HG03135 (cell line): ENCODE results near the gene IRF2.

Source experiments
- ATAC-seq: cut with Tn5 transposase; IDR thresholded peaks from one replicate; pipeline ENCODE4 v1.9.1; 2021; ENCODE audit warnings: mild to moderate bottlenecking, moderate library complexity; ENCODE audit not compliant: unreplicated experiment

IRF2 gene

DNA sequence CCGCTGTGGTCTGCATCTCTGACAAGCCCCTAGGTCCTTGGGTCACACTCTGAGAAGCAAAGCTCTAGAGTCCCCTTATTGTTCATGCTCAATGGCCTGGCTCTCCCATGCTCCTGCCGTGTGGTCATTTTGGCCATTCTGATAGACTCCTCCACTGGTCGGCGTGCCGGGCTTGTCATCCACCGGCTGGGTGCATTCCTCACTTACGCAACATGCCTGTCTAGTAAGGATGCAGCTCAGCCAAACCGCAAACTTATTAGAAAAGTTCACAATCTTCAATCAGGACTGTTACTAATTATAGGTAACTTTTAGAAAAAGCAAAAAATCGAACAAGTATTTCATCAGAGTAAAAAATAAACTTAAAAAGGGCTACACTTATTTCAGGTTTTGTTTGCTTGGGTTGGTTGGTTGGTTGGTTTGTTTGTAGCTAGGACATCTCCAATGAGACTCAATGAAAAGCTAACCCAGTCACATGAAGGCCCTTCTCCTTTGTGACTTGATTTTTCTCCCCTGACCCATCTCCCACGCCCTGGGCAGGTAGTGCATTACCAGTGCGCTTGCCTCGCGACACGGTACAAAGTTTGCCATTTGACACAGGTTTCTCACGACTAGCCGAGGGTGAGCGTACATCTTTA, 41.0 kb downstream of the IRF2 start:
- ATAC-seq: no peak

DNA sequence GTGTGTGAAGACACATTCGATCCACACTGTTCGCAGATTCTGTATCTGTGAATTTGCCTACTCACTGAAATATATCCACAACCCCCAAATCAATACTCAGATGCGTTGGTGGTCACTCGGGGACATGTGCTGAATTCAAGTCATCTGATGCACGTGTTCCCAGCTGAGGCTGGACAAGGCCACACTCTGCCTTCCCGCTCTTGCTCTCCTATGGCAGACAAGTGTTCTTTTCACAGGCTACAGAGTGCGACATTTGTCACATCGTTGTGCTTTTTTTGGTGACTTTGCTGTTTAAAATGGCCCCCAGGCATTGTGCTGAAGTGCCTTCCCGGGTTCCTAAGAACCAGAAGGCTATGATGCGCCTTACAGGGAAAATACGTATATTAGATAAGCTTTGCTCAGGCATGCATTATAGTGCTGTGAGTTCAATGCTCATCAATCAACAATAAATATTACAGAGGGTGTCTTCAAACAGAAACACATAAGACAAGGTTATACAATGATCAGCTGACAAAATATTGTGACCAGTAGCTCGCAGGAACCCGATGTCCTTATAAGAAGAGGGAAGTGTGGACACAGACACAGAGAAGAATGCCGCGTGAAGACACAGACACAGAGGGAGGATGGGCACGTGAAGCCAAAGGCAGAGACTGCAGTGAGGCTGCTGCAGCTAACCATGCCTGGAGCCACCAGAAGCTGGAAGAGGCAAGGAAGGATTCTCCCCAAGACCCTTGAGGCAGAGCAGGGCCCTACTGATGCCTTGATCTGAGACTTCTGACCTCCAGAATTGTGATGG, 42.0 kb downstream of the IRF2 start:
- ATAC-seq: no peak

DNA sequence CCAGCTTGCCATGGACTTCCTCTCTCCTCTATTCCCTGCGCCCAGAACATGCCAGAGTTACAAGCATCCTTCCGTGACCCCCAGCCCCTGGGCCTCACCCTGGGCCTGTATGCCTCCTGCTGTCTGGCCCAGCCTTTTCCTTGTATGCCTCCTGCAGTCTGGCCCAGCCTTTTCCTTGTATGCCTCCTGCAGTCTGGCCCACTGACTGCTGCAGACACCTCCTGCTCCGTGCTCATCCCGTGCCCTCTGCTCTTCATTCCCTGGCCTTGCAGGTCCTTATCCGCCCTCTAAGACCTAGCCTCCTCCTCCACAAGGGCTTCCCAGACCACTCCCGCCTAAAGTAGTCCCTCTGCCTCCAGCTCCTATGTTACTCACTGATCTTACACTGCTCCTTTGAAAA, 44.2 kb downstream of the IRF2 start:
- no peak for ATAC-seq

DNA sequence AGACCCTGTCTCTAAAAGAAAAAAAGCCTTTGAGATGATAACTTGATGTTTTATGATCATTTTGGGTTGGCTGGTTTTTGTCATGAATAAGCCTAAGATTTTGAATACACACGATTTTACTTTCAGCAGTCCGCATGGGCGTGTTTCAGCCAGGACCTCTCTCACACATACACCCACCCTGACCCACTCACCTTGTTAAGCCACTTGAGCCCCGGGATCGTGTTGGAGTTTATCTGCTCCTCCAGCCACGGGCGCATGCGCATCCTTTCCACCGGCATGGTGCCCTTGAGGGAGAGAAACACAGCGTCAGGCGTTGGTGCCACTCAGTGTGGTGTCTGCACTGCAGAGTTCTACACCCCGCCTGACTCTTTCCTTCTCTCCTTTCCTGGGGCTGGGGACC, 45.6 kb downstream of the IRF2 start:
- ATAC-seq: no peak

DNA sequence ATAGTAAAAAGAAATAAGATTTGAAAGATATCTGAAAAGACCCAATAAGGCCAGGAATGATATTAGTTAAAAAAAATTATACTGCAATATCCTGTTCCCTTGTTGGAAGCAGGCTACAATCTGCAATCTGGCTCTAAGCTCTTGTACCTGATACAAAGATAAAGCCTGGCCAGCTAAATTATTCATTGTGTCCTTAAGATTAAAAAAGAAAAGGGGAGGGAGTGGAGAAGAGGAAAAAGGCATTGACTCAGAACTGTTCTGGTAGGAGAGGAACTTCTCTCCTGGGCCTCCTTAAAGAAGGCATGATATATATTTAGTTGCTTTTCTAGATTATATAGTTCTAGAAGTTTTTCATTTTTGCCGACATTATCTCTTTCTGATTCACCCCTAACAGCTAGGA, 46.7 kb downstream of the IRF2 start:
- ATAC-seq: no peak

DNA sequence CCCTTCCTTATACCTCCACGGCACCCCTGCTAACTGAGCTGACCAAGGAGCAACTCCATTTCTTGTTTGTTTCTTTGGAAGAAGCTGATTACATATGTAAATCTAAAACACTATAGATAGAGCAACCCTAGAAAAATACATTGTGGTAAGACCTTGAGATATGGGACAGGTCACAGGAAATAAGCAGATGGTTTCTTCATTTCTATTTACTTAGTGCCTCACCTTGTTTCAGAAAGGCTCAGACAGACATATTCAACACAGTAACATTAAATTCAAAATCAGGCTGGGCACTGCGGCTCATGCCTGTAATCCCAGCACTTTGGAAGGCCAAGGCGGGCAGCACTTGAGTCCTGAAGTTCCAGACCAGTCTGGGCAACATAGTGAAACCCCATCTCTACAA, 47.3 kb downstream of the IRF2 start:
- no peak for ATAC-seq

DNA sequence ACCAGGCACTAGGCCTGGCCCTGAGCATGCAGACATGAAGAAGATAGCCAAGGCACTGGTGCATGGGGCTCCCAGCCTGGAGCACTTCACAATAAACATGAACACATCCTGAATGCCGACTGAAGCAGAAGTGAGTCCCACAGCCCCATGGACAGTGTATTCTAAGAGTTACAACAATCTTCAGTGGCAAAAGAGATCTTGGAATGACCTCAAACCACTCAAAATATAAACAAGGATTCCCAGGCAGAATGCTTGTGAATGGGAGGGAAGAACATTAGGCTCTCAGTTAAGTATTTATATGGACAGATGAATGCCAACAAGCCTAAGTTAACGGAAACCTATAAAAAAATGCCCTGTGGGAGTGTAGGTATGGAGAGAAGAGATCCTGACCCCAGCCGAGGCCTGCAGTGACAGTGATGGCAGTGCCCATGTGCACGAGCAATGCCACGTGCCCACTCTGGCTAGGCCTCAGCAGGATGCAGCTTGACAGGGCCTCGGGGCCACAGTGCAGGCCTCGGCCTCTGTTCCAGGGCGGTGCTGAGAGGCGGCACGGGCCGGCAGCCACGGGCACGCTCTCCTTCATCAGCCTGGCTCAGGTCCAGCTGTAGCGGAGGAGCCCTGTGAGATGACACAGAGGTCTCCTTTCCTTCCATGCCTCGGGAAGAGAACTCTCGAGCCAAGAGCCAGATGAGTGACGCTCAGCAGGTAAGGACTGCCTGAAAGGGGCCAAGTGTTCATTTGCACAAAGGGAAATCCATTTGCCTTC, 49.2 kb downstream of the IRF2 start:
- ATAC-seq: no peak

DNA sequence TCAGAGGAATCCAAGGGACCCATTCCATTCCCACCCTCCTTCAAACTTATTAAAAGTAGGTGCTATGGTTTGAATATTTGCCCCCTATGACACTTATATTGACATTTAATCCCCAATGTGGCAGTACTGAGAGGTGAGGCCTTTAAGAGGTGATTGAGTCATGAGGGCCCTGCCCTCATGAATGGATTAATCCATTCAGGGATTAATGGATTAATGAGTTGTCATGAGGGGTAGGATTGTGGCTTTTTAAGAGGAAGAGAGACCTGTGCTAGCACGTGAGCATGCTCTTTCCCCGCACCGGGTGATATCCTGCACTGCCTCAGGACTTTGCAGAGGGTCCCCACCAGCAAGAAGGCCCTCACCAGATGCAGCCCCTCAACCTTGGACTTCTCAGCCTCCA, 50.1 kb downstream of the IRF2 start:
- ATAC-seq: no peak

DNA sequence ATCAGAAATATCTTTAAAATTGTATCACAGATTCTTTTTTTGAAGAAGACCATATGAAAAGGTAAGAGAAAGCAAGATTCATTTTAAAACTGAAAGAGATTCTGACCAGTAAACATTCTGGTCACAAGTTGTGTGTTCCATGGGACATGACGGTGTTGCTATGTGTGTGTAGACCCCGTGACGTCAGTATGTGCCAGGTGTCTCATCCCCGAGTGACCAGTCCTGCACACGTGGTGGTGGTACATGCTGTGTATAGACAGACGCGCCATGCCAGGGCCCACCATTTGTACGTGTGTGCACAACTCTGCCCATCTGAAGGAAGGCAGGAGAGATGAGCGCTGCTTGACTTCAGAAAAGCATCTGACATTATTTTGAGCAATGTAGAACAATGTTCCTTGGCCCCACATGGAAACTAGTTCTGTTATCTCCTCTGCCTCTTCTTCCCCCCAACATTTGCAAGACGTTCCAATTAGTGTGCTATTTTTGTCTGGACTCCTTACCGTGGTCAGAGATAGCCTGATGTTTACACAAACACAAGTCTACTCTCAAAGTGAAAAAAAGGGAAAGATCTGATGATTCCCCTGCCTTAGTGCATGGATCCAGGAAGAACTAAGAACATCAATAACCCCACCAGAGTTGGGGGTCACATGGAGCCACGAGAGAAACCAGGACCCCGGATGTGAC, 51.2 kb downstream of the IRF2 start:
- no peak for ATAC-seq

DNA sequence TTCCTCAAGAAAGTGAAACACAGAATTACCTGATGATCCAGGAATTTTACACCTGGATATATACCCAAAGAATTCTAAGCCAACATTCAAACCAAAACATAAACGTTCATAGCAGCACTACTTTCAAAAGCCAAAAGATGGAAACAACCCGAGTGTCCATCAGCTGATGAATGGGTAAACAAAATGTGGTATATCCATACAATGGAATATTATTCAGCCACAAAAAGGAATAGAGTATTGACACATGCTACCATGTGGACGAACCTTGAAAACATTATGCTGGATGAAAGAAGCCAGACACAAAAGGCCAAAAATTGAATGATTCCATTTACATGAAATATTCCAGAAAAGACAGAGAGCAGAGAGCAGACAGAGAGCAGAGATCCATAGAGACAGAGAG, 52.0 kb downstream of the IRF2 start:
- ATAC-seq: no peak

DNA sequence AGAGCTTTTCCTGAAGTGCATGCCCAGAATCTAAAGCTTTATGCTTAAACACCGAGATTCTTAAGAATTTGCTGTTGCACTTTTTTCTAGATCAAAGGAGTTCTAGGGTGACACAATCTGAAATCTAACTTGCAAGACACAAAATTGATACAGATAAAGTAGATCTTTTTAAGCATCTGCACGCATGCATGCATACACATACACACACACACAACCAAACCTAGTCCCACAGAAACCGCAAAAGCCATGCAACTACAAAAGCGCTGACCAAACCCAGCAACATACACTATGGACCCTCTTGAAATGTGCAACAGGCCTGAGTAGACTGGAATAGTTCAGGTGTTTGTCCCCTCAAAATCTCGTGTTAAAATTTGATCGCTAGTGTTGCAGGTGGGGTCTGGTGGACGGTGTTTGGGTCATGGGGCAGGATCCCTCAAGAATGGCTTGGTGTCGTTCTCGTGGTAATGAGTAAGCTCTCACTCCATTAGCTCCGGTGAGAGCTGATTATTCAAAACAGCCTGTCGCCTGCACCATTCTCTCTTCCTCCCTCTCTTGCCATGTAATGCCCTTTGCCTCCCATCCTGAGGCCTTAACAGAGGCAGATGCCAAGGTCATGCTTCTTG, 52.7 kb downstream of the IRF2 start:
- no peak for ATAC-seq

DNA sequence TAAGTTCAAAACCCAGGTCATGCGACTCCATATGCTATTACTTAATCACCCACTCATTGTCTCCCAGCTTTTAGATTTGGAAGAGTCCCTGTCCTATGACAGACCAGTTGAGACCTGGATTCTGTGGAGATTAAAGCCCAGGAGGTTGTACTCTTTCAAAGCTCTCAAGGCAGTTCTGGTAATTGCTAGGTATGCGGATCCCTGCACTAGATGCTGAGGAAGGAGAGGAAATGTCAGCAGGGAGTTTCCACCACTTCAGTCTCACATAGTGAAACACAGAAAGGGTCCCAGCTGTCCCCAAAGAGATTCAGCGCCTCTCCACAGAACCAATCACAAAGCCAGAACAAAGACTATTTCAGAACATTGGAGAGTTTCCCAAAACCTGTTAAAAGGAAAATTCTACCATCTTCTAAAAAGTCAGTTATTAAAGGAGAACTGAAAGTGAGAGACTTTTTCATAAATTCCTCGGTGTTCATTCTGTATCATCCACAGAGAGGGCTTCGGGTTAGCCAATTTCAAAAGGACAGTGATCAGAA, 53.4 kb downstream of the IRF2 start:
- peak; percentile 50 for ATAC-seq

DNA sequence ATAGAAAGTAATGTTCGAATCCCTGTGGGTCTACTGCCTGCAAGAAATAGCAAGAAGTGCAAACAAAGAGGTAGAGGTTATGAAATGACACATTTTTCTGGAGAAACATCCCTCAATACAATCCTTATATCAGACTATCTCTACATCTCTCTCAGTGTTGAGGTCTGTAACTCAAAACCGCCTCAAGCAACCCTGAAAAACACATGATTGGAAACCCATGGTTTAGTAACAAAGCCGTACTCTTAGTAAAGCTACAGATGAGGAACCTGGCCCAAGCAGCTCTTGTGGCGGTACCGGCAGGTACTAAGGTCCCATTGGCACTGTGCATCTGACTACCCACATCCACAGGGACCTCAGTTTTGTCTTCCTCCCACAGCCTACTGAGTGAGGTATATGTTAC, 53.9 kb downstream of the IRF2 start:
- no peak for ATAC-seq

DNA sequence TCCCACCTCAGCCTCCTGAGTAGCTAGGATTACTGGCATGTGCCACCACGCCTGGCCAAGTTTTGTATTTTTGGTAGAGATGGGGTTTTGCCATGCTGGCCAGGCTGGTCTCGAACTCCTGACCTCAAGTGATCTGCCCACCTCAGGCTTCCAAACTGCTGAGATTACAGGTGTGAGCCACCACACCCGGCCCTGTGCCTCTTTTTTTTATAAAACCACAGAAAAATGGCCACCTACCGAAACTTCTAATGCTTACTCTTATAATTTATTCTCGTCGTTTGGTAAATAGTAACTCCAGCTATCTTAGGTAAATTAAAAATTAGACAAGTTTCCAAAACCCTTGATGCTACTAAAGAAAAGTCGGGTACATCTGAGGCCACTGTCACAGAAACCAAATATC, 54.4 kb downstream of the IRF2 start:
- ATAC-seq: no peak

DNA sequence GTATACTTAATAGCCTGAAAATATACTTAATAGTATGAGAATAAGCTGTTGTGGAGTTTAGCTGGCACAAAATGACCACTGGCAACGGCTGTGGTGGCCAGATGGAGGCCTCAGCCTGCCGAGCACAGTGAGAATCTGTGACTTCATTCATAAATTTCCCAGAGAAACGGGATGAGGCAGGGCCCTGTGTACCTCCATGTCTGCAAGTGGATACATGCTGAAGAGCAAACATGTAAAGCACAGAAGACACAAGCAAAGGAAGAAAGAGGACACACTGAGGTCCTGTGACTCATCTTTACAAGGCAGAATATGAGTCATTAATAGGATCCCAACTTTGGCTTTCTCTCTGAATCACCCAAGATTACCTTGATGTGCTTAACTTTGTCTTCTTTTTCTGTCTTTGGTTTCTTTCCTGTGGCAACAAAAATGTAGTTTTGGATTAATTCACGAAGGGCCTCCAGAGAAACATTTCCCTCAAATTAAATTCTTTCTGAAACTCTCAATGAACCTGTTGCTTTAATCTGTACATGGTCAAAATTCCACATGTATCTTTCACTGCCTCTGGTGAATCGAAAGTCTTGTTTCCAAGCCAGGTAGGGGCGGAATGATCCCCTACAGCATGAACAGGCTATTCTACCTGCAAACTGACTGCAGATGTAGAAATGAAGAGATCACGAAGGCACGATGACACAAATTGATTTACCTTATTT, 56.4 kb downstream of the IRF2 start:
- ATAC-seq: no peak

DNA sequence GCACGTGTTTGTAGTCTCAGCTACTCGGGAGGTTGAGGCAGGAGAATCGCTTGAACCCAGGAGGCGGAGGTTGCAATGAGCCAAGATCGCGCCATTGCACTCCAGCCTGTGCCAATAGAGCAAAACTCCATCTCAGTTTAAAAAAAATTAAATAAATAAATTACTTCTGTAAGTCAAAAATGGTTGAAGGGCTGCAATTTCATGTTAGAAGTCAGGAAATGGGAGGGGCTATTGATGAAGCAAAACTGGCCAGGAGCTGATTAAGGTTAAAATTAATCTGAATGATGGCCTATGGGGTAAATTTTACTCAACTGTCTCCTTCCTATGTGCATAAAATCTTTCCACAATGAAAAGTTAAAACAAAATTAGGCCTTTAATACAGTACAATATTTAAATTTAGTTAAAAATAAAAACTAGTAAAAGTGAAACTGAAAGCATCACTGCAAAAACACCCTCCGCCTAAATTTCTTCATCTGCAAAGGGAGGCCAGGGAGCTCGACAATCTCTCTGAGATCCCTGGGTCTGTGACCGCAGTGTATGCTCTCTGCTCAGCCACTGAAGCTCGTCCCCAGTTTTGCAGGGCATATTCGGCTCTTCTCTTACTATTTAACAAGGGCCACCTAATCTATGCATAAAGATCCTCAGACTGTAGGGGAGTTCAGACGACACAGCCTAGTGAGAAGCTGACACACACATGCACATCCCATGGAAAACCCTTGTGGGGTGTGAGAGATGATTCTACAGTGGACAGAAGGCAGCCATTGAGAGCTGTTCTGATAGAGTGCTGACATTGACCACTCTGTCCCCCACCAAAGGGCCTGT, 57.2 kb downstream of the IRF2 start:
- peak; percentile 54 for ATAC-seq

DNA sequence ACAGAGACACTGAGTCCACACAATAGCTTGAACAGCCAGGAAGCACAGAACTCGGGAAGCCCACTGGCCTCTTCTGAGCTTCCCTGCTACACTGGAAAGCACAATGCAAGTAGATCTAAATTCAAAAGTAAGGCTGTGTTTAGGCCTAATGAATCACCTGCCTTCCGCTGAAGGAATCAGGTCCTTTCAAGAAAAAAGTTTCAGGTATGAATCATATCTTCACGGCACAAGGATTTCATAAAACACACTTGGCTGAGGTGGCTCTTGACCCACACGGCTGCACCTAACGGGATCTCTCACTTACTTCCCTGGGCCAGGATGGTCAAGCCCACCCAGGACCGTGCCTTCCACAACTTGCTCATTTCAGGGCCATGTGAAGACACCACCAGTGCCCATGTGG, 59.3 kb downstream of the IRF2 start:
- ATAC-seq: no peak

DNA sequence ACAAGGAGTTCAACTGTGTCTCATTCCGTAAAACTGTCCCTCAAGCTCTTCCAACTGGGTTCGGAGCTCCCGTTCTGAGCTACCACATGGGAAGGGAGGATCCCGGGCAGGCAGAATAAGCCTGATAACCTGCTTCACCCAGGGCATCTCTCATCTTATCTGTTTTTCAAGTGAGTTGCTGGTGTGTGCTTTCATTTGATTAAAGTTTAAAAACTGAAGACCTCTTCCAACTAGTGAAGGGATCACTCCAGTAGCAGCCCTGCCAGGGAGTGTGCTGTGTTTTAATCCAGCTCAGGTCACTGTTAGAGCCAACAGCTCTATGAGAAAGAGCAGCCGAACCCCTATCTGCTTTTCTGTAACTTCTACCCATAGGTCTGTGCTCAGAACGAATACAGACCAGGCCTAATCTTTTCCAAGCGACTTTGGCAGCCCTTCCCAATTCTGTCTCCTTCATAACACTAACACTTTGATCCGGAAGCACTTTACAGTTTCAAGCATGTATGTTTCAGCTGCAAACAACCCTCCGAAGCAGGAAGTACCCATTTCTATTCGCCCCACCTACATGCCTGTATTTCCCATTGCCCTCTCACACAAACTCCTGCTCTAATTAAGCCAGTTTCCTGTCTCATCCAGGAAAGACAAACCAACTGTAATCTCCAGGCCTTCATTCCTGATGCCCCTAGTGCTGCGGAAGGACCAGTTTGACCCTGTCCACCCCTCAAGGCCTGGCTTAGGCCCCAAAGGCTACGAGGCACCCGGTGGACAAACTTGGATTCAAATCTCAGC, 60.9 kb downstream of the IRF2 start:
- ATAC-seq: no peak
